Stimulated activated CD4-positive, alpha-beta T cell treated with anti-CD3 and anti-CD28 coated beads, TNF-alpha, amount 100 ng/mL, for 48 hours (primary cell): ENCODE data around the gene DHDH.
"Not testable (repeated sequence)": the region's sequence is repeated elsewhere in the genome, so short reads cannot be mapped to it uniquely, and the experiment has no call there.

Experiments used
- DNase-seq, 3 donors: peaks; one replicate each; pipeline ENCODE4 v3.0.0-alpha.2; 2020; ENCODE audit warnings: low read depth in 3 of 3

The DHDH gene

GRCh38 chr19:48933382-48933932 lies at the start of gene DHDH:
TSS of gene DHDH (plus strand) at chr19:48933699. CDS start at chr19:48933722, 23 bp downstream.
- peak; percentile 51 to 70 (median 63) for DNase-seq

DNA sequence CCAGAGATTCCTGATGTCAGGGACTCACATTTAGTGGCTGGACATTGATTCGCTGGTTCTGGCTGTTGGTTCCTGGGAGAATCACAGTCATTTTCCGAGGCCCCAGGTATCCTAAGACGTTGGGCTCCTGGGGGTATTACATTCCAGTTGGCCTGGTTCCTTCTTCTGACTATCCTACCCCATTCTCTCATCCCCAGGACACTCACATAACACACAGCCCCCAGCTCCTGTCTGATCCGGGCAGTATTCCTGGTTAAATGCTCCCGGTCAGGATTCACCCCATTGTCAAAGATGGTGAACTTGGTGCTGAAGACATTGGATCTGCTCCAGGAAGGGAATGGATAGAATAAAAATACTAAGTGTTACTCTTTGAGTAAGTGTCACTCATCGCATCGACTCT lies 49.8 kb upstream of the DHDH start:
- no peak for DNase-seq

DNA sequence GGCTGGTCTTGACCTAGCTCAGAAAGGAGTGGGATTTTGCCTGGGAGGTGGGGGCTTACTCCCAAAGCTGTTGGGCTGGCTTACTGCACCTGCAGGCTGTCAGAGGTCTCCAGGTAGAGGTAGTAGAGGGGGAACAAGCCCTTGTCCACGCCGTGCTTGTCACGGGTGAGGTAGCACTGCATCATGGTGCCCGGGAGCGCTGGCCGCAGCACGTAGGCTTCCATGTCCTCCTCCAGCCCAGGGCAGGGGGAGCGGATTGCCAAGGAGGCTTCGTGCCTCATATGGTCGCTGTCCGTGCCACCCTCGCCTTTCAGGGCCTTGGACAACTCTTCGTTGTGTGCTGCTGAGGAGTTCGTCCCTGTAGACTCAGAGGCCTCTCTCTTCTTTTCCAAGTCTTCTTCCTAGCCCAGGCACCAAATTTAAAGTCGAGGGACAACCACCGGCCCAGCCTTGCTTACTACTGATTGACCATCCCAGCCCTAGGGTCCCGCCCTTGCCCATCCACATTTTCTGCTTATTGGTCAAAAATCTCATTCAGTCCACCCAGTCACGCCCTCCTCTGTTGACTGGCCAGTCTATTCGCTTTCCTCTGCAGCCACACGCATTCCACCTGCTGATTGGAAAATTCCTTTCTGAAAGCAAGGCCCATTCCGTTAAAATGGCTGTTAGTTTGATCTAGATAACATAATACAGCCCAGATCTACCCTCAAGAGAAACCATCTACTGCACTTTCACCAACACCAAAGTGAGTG lies 45.5 kb upstream of the DHDH start:
- DNase-seq = no peak

DNA sequence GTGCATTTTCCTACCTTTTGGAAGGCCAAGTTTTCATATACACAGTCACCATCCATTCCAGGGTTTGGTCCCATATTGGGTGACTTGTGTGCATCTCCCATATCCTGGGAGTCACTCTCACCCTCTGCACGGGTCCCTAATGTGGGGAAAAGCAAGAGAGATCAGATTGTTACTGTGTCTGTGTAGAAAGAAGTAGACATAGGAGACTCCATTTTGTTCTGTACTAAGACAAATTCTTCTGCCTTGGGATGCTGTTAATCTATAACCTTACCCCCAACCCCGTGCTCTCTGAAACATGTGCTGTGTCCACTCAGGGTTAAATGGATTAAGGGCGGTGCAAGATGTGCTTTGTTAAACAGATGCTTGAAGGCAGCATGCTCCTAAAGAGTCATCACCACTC lies 44.0 kb upstream of the DHDH start:
- not testable (repeated sequence) for DNase-seq

GRCh38 chr19:48890551-48890950 lies 42.9 kb upstream of the DHDH start:
- no peak for DNase-seq

- DNase-seq = no peak
These were observed 38.3 kb upstream of the DHDH start for GRCh38 chr19:48895226-48895625.

GRCh38 chr19:48896191-48896720 lies 37.2 kb upstream of the DHDH start:
- DNase-seq = no peak

GRCh38 chr19:48897181-48897580 lies 36.3 kb upstream of the DHDH start:
- no peak for DNase-seq

GRCh38 chr19:48899386-48899749 lies 34.1 kb upstream of the DHDH start:
- DNase-seq = not testable (repeated sequence)

- DNase-seq = peak; percentile 98 to 99 (median 99)
These were observed 33.6 kb upstream of the DHDH start, which contains the start of gene NUCB1 for GRCh38 chr19:48899781-48900476. TSS of gene NUCB1 (plus strand) at chr19:48900312. CDS start at chr19:48900797, 485 bp downstream.

DNA sequence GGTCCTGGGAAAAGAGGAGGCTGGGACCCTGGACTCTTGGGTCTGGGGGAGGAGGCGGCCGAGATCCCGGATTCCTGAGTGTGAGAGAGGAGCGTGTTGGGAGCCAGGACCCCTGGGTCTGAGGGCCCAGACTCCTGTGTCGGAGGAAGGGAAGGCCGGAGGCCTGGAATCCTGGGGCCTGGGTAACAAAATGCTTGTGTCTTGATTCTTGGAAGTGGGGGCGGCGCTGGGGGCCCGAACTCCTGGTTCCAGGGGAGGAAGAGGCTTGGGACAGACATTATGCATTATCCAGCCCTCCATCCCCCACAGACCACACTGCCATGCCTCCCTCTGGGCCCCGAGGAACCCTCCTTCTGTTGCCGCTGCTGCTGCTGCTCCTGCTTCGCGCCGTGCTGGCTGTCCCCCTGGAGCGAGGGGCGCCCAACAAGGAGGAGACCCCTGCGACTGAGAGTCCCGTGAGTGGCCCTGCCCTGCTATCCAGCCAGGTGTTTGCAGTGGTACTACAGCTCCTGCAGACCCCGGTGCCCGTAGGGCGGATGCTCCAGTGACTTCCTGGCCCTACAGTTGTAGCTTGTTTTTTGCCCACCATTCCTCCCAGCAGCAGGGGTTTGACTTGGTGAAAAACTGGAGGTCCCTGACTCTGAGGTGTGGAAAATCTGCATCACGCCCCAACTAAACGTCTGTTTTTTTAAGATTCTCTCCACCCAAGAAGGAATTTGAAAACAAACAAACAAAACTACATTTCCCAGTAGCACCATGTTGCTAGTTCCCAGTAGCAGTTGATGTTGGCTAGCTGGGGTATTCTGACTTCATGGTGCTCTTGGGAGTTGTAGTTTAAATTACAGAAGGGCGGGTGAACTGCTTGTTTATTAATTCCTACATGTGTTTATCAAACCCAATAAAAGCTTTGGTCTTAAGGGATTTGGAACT lies 32.8 kb upstream of the DHDH start:
- no peak for DNase-seq

- DNase-seq = not testable (repeated sequence)
These were observed 31.2 kb upstream of the DHDH start for GRCh38 chr19:48902291-48902690.

- not testable (repeated sequence) for DNase-seq
These were observed 29.7 kb upstream of the DHDH start for GRCh38 chr19:48903788-48904187.

DNA sequence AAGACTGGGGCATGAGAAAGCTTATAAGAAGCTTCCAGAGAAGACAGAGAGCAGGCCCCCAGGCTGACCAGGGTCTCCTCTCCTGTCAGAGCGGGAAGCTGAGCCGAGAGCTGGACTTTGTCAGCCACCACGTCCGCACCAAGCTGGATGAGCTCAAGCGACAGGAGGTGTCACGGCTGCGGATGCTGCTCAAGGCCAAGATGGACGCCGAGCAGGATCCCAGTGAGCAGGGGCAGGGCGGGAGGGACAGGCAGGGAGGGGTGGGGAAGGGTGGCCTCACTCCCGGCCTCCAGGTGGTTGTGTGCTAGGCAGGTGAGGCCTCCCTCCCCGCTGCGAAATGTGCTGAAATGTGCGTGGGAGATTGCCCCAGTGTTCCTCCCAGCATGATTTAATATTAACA lies 27.8 kb upstream of the DHDH start:
- no peak for DNase-seq

GRCh38 chr19:48906324-48906723 lies 27.2 kb upstream of the DHDH start:
- no peak for DNase-seq

DNA sequence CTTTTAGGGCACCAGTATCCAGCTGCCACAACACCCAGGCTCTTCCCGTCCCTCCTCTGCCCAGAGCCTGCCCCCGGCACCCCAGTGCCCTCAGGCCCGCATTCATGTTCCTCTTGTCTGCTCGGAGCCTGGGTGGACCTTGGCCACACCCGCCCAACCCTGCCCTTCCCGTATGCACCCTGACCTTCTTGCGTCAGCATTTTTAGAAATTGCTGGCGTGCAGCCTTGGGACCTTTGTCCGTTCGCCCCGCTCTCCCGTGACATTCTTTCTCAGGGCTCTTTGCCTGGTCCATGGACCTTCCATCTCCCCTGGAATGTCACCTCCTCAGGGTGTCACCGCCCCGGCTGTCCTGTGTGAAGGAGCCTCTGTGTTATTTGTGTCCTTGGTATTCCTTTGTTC lies 25.8 kb upstream of the DHDH start:
- DNase-seq = no peak

DNA sequence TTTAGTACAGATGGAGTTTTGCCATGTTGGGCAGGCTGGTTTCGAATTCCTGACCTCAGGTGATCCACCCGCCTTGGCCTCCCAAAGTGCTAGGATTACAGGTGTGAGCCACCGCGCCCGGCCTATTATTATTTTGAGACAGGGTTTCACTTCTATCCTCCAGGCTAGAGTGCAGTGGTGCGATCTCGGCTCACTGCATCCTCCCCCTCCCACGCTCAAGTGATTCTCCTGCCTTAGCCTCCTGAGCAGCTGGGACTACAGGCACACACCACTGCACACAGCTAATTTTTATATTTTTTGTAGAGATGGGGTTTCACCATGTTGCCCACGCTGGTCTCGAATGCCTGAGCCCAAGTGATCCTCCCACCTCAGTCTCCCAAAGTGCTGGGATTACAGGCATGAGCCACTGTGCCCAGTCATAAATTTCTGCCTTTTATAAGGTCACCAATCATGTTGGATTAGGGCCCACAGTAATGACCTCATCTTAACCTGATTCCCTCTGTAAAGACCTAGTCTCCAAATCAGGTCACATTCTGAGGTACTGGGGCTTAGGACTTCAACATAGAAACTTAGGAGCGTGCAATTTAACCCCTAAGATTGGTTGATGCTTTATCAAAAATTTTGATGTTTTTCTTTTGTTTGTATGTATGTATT lies 23.9 kb upstream of the DHDH start:
- DNase-seq = not testable (repeated sequence)

DNA sequence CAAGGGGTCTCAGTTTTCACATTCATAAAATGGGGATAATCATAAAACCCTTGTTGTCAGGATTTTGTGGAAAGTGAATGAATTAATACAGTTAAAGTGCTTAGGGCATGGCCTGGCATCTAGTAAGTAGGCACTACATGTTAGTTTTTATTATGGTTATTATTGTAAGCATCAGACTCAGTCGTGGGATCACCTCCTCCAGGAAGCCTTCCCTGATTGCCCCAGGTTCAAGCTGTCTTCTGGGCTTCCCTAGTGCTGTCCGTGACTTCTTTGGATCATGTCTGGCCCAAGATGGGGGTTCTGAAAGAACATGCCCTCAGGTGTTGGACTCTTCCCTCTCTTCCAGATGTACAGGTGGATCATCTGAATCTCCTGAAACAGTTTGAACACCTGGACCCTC lies 22.7 kb upstream of the DHDH start:
- no peak for DNase-seq

DNA sequence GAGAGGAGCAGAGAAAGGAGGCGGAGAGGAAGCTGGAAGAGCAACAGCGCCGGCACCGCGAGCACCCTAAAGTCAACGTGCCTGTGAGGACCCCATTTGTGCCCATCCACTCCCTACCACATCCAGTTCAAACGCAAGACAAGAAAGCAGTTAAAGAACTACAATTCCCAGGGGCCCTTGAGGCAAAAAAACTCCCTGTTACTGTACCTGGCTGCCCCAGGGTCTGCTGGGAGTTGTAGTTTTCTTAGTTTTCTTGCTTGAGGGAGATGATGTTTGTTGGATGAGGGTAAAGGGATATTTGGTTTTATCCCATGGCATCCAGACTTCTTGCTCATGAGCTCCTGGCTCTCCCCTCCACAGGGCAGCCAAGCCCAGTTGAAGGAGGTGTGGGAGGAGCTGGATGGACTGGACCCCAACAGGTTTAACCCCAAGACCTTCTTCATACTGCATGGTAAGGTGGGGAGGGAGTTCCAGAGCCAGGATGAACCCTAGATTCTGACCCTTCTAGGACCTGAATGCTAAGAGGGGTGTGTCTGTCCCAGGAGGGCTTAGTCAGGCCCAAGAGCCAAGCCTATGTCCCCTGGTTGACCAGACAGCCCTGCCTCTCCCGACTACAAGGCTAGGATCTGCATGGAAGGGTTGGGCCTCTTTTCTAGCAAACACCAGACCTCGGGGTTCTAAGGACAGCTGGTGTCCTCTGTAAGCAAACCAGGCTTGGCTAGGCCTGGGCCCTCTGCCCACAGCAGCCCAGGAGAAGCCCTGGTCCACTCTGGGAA lies 20.2 kb upstream of the DHDH start:
- DNase-seq = no peak

DNA sequence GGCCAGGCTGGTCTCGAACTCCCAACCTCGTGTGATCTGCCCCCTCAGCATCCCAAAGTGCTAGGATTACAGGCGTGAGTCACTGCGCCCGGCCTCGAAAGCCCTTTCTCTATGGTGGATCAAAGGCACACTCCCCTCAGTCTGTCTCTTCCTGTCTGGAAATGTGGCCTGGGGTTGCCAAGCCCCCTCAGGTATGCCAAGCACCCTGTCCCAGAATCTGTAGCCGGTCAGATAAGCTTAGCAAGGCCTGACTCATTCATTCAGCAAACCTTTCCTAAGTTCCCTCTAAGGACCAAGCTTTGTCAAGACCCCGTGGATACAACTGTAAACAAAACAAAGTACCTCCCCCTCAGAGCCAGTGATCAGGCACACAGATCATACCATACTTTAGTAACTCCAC lies 19.3 kb upstream of the DHDH start:
- no peak for DNase-seq
